MM.1S (cell line): Measurements from ENCODE around the gene FAR2.

Experiments
- DNase-seq: peaks from one replicate; pipeline ENCODE4 v3.0.0-alpha.2; 2015
- H2AFZ ChIP-seq: fragments of 300-600 bp; sonication (generic); 2 replicates; pipeline ENCODE4 v1.6.0; 2016; ENCODE audit warnings: antibody characterized with exemption, low read length
- H3F3A ChIP-seq: fragments of 300-600 bp; sonication (generic); 2 replicates; pipeline ENCODE4 v1.6.1; 2016; ENCODE audit warnings: mild to moderate bottlenecking, antibody characterized with exemption, low read length, moderate library complexity, mixed read lengths; ENCODE audit not compliant: insufficient read depth
- H3K27ac ChIP-seq: fragments of 300-600 bp; sonication (generic); 2 replicates; pipeline ENCODE4 v1.5.1; 2016; ENCODE audit warnings: mild to moderate bottlenecking, low read length
- H3K27me3 ChIP-seq: fragments of 300-600 bp; sonication (generic); replicated peaks from 2 replicates; pipeline ENCODE4 v1.6.0; 2016; ENCODE audit warnings: low read length; ENCODE audit not compliant: insufficient read depth
- H3K36me3 ChIP-seq: fragments of 300-600 bp; sonication (generic); replicated peaks from 2 replicates; pipeline ENCODE4 v1.6.1; 2016; ENCODE audit warnings: mild to moderate bottlenecking, low read length, mixed read lengths; ENCODE audit not compliant: insufficient read depth
- H3K4me1 ChIP-seq: fragments of 300-600 bp; sonication (generic); 2 replicates; pipeline ENCODE4 v1.6.1; 2016; ENCODE audit warnings: low read length, mixed read lengths
- H3K4me2 ChIP-seq: fragments of 300-600 bp; sonication (generic); 2 replicates; pipeline ENCODE4 v1.6.0; 2016; ENCODE audit warnings: low read depth, low read length
- H3K4me3 ChIP-seq: fragments of 300-600 bp; sonication (generic); 2 replicates; pipeline ENCODE4 v1.5.1; 2016; ENCODE audit warnings: low read length, mixed read lengths
- H3K79me2 ChIP-seq: fragments of 300-600 bp; sonication (generic); 2 replicates; pipeline ENCODE4 v1.6.1; 2016; ENCODE audit warnings: mixed run types, low read length, mixed read lengths
- H3K9ac ChIP-seq: fragments of 300-600 bp; sonication (generic); 2 replicates; pipeline ENCODE4 v1.6.1; 2016; ENCODE audit warnings: low read length, mixed read lengths
- H3K9me2 ChIP-seq: fragments of 300-600 bp; sonication (generic); replicated peaks from 2 replicates; pipeline ENCODE4 v1.6.1; 2016; ENCODE audit warnings: mild to moderate bottlenecking, low read length, mixed read lengths; ENCODE audit not compliant: insufficient read depth
- H3K9me3 ChIP-seq: fragments of 300-600 bp; sonication (generic); replicated peaks from 2 replicates; pipeline ENCODE4 v1.6.1; 2016; ENCODE audit warnings: mild to moderate bottlenecking, low read length, mixed read lengths; ENCODE audit not compliant: insufficient read depth
- H4K20me1 ChIP-seq: fragments of 300-600 bp; sonication (generic); 2 replicates; pipeline ENCODE4 v1.6.1; 2016; ENCODE audit warnings: mild to moderate bottlenecking, low read length, moderate library complexity, mixed read lengths; ENCODE audit not compliant: insufficient read depth
- CTCF ChIP-seq: fragments of 300-600 bp; sonication (generic); IDR thresholded peaks from 2 replicates; pipeline ENCODE4 v1.5.1; 2016; ENCODE audit warnings: antibody characterized with exemption, low read length, mixed read lengths
- EZH2 ChIP-seq: fragments of 300-600 bp; sonication (generic); optimal IDR thresholded peaks from 2 replicates; pipeline ENCODE3; 2017; ENCODE audit warnings: low read depth, mild to moderate bottlenecking, antibody characterized with exemption, low read length, mixed read lengths
- EZH2phosphoT487 ChIP-seq: fragments of 300-600 bp; sonication (generic); IDR thresholded peaks from 2 replicates; pipeline ENCODE4 v1.6.1; 2018; ENCODE audit warnings: antibody characterized with exemption, low read length

The FAR2 gene

DNA sequence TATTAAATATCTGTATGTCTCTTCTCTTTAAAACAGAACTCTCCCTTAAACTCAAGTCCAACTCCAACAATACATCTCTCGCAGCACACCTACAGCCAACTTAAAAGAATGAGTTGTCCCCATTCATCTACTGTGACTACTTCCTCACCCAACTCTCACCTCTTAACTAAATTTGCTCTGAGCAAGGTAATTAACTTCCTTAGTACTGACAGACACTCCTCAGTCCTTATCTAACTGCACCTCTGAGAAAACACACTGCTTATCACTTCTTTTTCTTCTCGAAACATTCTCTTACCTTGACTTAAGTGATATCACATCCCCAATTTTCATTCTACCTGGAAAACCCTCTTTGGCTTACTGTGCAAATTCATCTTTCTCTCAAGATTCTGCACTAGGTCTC lies 224.9 kb downstream of the FAR2 start:
- peaks cover 15% of the 10 kb centered on the region; the same call in 1 of the 2 replicates for H3K36me3 ChIP-seq

GRCh38 chr12:29374913-29375312 lies 225.8 kb downstream of the FAR2 start:
- Histone ChIP-seq H3K4me2 (no peak overlapping the region), H2AFZ (no peak overlapping the region), H3K79me2 (peaks cover 85% of the 10 kb centered on the region), H3K9ac (no peak overlapping the region), H3K36me3 (peaks cover 10% of the 10 kb centered on the region; the same call in 1 of the 2 replicates), H3F3A (peaks cover 5% of the 10 kb centered on the region; the same call in 1 of the 2 replicates), H3K4me3 (no peak overlapping the region), H3K9me2 (no peaks in the 10 kb centered on the region), H3K27ac (no peak overlapping the region), H3K27me3 (no peaks in the 10 kb centered on the region), H3K9me3 (no peaks in the 10 kb centered on the region), H3K4me1 (peaks cover 30% of the 10 kb centered on the region), H4K20me1 (no peaks in the 10 kb centered on the region; the same call in 1 of the 2 replicates)
- DNase-seq, result no peak
- TF ChIP-seq CTCF (no peak), EZH2phosphoT487 (no peak), EZH2 (no peak)

More for the DNA sequence above, 224.9 kb downstream of the FAR2 start:
- H2AFZ ChIP-seq, result no peak overlapping the region
- no peak overlapping the region for H3K4me3 ChIP-seq
- H3K4me1 ChIP-seq, result peaks cover 26% of the 10 kb centered on the region
- H3K27ac ChIP-seq, result no peak overlapping the region
- peaks cover 78% of the 10 kb centered on the region for H3K79me2 ChIP-seq
- H3K4me2 ChIP-seq, result no peak overlapping the region
- H4K20me1 ChIP-seq, result no peaks in the 10 kb centered on the region; the same call in 1 of the 2 replicates
- peaks cover 5% of the 10 kb centered on the region; the same call in 1 of the 2 replicates for H3F3A ChIP-seq
- H3K9me2 ChIP-seq, result no peaks in the 10 kb centered on the region
- H3K27me3 ChIP-seq, result no peaks in the 10 kb centered on the region
- no peak overlapping the region for H3K9ac ChIP-seq
- H3K9me3 ChIP-seq, result no peaks in the 10 kb centered on the region
- DNase-seq, result no peak
- no peak for TF ChIP-seq CTCF
- no peak for TF ChIP-seq EZH2phosphoT487
- no peak for TF ChIP-seq EZH2

DNA sequence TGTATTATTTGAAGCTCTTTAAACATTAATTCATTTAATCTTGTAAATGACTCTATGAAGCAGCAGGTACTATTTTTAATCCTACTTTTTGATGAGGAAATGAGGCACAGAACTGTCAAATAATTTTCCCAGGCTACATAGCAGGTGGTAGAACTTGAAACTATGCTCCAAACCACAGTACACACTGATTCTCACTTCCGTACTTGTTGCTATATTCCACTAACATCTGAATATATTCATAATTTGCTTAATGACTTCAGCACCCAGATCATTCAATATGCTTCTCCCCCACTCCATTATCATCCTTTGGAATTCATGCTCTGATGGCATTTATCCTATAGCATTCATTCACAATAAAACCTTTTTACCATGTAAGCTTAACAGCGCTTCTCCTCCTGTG lies 227.0 kb downstream of the FAR2 start:
- H3K27me3 ChIP-seq, result no peaks in the 10 kb centered on the region
- H3K4me3 ChIP-seq, result 0 out of 2 replicates have a peak overlapping the region, but pooled peaks have one; percentile 4
- H3F3A ChIP-seq, result peaks cover 11% of the 10 kb centered on the region; the same call in 1 of the 2 replicates
- H3K9me2 ChIP-seq, result no peaks in the 10 kb centered on the region
- peak overlapping the region; percentile 45 for H3K4me2 ChIP-seq
- TF ChIP-seq EZH2phosphoT487 (no peak), CTCF (no peak), EZH2 (no peak)
- 0 out of 2 replicates have a peak overlapping the region, but pooled peaks have one; percentile 9 for H3K9ac ChIP-seq
- H3K4me1 ChIP-seq, result peaks cover 30% of the 10 kb centered on the region
- H4K20me1 ChIP-seq, result no peaks in the 10 kb centered on the region; the same call in 1 of the 2 replicates
- H2AFZ ChIP-seq, result no peak overlapping the region
- DNase-seq, result peak; percentile 34
- peak overlapping the region; percentile 53; the same call in 1 of the 2 replicates for H3K27ac ChIP-seq
- no peaks in the 10 kb centered on the region for H3K9me3 ChIP-seq
- peaks cover 8% of the 10 kb centered on the region; the same call in 1 of the 2 replicates for H3K36me3 ChIP-seq
- H3K79me2 ChIP-seq, result peaks cover 92% of the 10 kb centered on the region
